ENCODE data around the gene KAT6B.
"Not testable (repeated sequence)": the region's sequence is repeated elsewhere in the genome, so short reads cannot be mapped to it uniquely, and the experiment has no call there.

Gene KAT6B

DNA sequence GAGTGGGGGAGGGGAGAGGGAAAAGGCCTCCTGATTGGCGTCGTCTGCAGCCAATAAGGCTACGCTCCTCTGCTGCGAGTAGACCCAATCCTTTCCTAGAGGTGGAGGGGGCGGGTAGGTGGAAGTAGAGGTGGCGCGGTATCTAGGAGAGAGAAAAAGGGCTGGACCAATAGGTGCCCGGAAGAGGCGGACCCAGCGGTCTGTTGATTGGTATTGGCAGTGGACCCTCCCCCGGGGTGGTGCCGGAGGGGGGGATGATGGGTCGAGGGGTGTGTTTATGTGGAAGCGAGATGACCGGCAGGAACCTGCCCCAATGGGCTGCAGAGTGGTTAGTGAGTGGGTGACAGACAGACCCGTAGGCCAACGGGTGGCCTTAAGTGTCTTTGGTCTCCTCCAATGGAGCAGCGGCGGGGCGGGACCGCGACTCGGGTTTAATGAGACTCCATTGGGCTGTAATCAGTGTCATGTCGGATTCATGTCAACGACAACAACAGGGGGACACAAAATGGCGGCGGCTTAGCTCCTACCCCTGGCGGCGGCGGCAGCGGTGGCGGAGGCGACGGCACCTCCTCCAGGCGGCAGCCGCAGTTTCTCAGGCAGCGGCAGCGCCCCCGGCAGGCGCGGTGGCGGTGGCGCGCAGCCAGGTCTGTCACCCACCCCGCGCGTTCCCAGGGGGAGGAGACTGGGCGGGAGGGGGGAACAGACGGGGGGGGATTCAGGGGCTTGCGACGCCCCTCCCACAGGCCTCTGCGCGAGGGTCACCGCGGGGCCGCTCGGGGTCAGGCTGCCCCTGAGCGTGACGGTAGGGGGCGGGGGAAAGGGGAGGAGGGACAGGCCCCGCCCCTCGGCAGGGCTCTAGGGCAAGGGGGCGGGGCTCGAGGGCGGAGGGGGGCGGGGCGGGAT, at the start of gene KAT6B:
Gene KAT6B, plus strand, starts transcription at position 459 of the 903 bp plus-strand sequence. CDS start 16,258 bp downstream, outside the sequence.
- DNase-seq, result peak; percentile 99

DNA sequence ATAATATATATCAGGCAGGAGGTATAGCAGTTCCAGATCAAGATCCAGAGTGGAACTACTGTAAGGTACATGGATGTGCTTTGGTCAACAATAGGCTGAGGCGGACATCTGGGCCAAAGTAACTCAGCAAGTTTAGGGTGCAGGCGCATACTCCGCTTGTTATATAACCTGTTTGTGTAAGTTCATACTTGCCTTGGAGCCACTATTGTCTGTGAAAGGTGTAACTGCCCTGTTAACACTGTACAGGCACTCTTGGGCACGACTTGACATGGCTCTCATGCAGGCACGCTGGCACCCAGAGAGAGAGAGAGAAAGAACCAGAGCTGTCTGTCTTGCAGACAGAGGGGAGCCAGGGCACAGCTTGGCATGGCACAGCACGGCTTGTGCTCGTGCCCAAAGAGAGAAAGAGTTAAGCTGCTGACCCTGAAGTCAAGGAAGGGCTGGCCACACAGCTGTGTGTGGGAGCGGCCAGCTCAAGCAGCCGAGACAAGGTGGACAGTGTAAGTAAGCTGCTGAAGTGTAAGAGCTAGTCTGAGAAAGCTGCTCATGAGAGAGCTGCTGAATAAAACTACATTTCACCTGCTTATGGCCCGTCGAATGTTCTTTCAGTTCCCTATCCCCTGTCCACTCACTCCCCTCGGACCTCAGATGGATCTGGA, 47.8 kb upstream of the KAT6B start:
- no peak for DNase-seq

DNA sequence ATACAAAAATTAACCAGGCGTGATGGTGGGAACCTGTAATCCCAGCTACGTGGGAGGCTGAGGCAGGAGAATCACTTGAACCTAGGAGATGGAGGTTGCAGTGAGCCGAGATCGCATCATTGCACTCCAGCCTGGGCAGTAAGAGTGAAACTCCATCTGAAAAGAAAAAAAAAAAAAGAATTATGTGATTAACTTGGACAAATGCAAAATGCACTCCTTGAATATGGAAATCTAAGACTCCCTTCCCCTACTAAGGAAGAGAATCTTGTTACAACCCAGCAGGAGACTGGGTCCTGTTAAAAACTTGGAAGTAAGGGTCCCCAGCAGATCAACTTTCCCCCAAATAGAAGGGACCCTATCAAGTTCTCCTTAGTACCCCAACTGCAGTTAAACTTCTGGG, 44.5 kb upstream of the KAT6B start:
- DNase-seq, result not testable (repeated sequence)

DNA sequence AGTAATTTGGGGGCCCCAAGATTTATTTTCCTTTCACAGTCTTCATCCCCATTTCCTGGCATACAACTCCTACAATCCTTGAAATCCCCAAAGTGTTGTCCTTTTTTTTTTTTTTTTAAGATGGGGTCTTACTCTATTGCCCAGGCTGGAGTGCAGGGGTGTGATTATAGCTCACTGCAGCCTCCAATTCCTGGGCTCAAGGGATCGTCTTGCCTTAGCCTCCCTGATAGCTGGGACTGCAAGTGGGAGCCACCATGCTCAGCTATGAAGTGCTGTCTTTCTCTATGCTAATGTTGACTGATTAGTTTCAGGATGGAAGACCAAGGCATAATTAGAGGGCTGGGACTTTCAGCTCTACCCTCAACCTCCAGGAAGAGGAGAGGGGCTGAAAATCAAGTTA, 41.9 kb upstream of the KAT6B start:
- DNase-seq, result no peak

DNA sequence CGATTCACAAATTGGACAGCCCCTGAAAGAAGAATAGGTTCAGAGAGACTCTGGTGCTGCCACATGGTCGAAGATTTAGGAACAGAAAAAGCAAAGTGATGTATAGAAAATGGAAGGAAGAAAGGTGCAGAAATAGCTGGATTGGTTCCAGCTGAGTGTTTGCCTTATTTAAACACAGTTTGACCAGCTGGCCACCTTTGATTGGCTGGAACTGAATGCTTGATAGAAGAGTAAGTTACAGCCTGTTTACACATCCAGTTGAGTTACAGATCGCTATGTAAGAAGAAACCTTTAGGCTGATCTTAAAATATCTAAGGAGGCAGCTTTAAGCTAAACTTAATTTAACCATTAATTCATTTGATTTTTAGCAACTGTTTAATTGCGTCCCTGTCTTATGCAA, 40.3 kb upstream of the KAT6B start:
- DNase-seq, result no peak

DNA sequence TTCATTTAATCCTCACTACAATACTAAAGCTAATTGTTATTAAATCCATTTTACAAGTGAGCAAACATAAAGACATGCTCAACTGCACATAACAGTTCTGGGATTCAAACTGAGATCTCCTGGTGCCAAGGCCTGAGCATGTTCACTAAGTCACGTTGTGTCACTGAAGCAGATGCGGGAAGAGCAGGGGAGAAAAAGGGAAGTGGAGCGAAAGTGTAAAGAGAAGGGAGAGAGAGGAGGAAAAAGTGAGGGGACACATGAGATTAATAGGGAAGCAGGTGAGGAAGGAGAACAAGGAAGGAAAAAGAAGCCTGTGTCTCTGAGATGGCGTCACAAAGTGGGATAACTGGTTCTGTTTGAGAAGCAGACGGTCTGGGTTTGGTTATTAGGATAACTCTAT, 38.9 kb upstream of the KAT6B start:
- no peak for DNase-seq

DNA sequence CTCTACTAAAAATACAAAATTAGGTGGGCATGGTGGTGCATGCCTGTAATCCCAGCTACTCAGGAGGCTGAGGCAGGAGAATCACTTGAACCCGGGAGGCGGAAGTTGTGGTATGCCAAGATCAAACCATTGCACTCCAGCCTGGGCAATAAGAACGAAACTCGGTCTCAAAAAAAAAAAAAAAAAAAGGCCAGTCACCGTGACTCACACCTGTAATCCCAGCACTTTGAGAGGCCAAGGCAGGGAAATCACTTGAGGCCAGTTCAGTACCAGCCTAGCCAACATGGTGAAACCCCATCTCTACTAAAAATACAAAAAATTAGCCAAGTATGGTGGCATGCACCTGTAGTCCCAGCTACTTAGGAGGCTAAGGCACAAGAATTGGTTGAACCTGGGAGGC, 34.4 kb upstream of the KAT6B start:
- DNase-seq, result not testable (repeated sequence)

DNA sequence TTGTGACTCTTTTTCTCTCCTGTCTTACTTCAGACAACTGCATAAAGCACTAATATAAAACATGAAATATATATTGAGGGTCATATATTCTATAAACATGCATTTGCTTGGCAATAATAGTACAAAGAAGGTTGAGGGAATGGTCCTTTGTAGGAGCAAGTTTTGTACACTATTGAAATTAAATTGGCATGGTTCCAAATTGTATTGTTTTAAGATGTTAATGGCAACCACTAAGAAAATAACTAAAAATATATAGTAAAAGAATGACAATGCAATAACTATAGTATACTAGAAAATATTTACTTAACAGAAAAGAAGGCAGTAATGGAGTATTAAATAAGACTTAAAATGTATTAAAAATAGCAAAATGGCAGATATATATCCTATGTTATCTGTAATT, 33.7 kb upstream of the KAT6B start:
- no peak for DNase-seq

DNA sequence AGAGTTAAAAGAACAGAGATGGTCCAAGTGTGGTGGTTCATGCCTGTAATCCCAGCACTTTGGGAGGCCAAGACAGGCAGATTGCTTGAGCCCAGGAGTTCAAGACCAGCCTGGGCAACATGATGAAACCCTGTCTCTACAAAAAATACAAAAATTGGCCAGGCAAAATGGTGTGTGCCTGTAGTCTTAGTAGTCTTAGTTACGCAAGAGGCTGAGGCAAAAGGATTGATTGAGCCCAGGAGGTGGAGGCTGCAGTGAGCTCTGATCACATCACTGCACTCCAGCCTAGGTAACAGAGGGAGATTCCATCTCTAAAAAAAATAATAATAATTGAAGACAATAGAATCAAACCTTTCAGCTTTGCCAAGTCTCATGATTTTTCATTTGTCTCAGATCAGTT, 33.2 kb upstream of the KAT6B start:
- not testable (repeated sequence) for DNase-seq

DNA sequence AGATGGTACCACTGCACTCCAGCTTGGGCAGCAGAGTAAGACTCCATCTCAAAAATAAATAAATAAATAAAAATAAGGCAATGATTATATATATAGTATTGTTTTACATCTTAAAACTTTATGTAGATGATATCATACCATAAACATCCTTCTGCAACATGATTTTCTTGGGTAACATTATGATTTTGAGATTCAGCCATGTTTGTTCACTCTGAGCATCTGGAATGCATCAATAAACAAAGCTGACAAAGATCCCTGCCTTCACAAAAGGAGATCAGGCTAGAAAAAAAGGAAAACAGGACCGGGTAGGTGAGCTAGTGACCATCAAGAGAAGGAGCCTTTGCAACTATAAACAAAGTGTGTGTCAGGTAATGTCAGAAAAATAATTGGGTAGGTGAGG, 31.9 kb upstream of the KAT6B start:
- no peak for DNase-seq

DNA sequence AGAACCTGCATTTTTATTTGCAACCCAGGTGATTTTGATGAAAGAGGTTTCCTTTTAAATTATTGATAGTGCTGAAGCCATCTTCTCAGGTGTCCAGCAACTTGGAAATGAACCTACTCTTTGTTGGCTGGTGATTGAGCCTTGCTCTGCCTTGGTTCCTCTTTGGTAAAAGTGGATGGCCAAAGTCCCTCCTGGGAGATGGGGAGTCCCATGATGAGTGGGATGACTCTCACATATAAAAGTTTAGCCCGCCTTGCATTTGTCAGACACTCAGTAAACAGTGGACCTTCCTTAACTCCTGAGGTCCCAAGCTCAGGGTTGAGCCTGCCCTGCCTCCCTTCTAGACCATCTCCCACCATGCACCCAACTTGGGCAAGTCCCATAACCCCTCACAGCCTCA, 28.9 kb upstream of the KAT6B start:
- no peak for DNase-seq

DNA sequence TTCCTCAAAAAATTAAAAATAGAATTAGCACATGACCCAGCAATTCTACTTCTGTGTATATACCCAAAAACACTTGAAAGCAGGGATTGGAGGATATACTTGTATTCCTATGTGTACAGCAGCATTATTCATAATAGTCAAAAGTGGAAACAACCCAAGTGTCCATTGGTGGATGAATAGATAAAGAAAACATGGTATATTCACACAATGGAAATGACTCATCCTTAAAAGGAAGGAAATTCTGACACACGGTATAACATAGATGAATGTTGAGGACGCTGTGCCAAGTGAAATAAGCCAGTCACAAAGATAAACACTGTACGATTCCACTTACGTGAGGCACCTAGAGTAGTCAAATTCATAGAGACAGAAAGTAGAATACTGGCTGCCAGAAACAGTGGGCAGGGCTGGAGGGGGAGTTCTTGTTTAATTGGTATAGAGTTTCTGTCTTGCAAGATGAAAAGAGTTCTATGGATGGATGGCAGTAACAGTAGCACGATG, 26.6 kb upstream of the KAT6B start:
- DNase-seq, result no peak

DNA sequence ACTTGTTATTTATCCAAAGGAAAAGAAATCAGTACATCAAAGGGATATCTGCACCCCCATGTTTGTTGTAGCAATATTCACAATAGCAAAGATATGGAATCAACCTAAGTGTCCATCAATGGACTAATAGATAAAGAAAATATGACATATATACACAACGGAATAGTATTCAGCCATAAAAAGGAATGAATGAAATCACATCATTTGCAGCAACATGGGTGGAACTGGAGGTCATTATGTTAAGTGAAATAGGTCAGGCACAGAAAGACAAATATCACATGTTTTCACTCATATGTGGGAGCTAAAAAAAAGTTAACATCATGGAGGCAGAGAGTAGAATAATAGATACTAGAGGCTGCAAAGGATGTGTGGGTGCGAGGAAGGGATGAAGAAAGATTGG, 25.0 kb upstream of the KAT6B start:
- DNase-seq, result no peak

DNA sequence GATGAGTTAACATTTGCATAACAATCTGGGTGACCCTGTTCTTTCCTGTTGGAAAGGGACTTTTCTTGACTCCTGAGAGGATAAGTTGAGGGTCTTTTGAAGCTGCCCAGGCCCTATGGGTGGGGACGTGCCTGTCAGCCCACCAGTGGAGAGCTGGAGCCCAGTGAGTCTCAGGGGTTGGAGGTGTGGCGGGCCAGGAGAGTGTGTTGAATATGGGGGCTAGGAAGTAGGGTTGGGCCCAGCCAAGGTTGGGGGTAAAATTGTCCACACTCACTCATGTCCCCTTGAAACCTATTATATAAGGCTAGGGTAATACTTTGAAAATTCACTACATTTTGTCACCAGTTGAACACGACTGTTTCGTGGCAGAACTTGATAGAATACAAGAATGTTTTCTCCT, 17.9 kb upstream of the KAT6B start:
- DNase-seq, result no peak

DNA sequence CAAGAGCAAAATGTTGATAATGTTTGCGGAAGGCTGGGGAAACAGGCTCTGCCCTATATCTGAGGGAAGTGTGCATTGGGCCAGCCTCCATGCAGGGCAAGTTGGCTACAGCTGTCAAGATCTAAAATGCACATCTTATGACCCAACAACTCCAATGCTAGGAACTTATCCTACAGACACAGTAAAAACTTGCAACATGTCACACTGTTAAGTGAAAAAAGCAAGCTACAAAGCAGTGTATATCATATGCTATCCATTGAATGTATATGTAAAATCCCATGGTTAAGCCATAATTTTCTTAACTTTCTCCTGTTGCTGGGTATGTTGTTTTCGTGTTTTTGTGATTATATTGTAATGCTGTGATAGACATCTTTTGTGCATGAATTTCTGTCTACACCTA, 16.3 kb upstream of the KAT6B start:
- no peak for DNase-seq

DNA sequence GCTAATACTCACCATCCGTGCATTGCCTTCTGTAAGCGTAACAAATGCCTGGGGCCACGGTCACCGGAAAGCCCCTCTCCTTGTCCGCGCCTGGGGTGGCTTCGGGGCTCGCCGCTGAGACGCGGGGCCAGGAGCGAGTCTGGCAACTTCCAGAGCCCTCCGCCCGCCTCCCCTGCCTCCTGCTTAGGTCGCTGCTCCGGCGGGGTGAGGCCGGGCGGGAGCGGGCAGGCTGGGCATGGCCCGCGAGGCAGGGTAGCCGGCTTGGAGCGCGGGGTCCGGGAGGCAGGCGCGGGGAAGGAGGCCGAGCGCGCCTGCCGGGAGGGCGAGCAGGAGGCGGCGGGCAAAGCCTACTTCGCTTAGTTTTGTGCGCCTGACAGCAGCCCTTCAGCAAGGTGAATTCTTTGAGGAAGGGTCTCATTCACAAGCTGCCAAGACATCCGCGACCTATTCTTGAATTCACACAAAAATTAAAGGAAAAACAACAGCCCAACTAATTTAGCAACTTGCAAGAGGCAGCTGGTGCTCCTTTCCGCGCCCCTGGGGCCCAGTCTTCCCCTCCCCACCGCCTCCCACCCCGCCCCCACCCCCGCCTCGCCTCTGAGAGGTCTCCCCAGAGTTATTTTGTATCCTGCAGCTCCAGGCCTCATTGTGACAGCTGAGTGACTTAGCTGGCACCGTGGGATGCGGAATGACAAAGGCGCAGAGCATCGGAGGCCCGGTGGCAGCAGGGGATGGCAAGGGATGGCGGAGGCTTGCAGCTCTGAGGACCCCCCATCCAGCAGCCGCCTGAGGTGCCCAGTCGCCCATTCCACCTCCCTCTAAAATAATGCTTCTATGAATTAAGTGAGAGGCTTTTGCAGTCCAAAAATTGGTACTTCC, 12.8 kb upstream of the KAT6B start:
- peak; percentile 40 for DNase-seq

DNA sequence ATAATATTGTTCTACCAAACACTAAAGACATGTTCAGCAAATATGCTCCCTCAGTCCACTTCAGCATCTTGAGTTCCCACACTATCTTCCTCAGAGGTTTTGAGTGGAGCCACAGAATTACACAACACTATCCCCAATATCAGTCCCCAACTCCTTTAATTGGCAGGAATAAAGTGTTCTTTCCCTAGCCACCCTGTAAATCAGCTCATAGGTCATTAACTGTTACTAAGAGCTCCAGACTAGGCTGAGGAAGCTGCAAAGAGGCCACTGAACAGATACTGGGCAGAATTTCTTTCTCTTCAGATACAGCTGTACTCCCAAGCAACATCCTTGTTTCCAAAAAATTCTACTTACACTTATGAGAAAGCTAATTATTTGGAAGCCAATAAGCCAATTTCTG, 11.6 kb upstream of the KAT6B start:
- no peak for DNase-seq

DNA sequence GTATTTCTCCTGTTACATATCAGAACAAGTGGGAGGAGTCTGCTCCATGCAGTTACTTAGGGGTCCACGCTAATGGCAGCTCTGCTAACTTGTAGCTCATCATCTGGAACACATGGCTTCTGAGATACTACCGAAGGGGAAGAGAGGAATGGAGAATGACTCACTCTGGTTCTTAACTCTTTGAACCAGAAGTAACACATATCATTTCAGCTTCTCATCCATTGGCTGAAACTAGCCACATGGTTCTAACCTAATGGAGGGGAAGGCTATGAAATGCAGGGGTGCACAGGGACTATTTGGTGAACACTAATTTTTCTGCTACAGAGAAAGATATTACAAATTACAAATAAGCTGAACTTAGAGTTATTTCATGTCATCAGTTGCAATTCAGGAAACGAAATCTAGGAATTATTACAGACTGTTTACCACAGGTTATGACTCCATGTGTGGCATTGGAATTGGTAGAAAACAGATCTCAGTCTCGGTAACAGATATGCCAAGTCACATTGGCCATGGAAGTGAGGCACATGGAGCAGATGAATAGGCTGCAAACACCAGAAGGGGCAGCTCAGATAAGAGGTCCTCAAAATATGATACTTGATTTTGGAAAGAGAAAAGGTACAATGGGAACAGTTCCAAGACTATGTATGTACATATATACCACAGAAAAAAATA, 9.4 kb upstream of the KAT6B start:
- no peak for DNase-seq

DNA sequence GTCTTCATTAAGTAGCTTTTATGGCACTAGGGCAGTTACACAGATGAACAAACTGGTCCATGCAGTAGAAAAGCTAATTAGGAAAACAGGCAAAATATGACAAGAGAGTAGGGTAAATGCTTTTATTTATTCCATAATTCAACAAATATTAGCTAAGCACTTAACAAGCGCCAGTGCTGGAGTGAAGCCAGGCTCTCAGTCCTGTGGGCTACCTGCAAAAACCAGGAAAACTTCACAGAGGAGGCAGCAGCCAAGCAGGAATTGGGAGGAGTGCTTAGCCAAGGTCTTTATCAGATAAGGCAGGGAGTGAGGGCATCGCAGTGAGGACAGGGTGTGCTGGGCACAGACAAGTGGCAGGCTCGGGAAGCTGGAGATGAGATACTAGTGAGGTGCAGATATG, 4.9 kb upstream of the KAT6B start:
- no peak for DNase-seq

DNA sequence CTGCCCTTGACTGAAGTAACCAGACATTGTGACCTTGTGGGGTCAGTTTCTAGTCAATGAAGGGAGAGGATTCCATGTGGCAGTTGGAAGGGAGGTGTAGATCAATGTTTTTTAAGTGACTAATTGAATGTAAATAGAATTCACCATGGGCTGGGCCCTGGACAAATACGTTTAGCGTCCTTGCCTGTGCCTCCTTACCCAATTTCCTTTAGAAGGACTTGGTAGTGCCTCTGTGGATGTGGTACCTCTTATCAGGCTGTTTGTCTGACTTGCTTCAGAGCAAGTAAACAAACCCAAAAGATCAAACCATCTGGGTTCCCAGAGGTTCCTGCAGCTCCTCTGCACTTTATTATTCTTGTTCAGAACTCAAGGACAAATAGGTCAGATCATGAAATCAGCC, 4.3 kb upstream of the KAT6B start:
- no peak for DNase-seq

DNA sequence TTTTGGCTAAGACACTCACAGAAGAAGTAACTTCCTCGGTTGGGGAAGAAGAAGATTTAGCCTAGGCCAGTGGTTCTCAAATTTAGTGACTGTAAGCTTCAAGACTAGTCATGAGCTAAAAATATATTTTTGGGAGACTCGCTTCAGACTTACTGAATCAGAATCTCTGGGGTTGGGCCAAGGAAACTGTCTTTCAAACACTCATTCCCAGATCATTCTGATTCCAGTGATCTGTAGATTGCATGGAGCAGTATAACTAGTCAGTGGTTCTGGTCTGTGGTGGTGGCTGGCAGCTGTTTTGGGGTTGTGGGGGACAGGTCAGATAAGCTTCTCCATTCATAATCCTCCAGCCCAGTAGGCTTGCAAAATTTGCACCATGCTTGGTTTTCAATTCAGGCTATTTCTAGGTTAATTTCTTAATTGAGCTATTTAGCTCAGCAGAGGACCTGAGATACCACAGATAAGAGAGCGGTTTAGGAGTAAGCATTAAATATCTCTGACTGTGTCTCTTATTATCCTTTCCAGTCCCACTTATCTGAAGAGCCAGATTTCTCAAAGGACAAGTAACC, 3.8 kb upstream of the KAT6B start:
- no peak for DNase-seq

DNA sequence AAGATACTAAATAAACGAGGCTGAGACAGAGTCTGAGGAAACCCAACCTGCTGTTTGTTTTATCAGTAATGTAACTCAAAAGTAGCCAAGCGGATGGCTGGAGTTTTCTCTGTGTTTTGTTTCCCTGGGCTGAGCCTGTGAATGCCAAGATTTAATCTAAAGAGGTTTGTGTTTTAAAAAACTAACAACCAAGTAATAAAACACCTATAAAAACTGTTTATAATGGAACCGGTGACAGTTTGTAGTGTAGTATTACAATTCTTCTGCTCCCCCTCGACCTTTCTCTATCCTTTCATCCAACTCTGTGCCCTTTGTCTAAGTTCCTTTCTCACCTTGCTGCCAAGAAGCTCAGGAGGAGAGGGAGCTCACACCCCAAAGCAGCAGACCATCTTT, 2.6 kb upstream of the KAT6B start:
- no peak for DNase-seq

Measured in activated CD8-positive, alpha-beta memory T cell treated with anti-CD3 and anti-CD28 coated beads for 24 hours (primary cell).